ENCODE measurements around the gene OOEP.

The OOEP gene

DNA sequence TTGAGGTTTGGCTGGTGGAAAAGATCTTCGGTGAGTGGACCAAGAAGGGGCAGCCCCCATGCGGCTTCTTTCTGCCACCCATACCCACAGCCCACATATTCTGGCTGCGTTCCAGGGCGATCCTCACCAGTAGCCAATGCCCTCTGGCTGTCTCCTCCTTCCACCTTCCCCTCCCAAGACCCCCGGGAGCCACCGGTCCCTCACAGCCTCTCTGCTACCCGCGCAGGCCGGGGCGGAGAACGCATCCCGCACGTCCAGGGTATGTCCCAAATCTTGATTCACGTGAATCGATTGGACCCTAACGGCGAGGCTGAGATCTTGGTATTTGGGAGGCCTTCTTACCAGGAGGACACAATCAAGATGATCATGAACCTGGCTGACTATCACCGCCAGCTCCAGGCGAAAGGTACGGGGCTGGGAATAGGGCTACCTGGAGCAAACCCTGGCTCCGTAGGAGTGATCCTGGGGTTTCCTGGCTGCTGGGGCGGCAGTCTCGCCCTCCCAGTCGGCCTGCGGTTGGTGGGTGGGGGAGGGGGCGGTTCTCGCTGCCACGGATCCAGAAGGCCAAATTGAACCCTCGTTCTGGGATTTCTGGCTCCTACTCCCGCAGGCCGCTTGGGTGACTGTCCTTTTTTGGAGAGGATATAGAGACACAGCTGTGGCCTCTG is 6.7 kb downstream of the OOEP start:
- Histone ChIP-seq H3K9ac (ENCODE audit: low read length) (no peak overlapping the region), H3K27ac (ENCODE audit: low read depth, low read length) (no peak overlapping the region), H3K4me1 (ENCODE audit: control insufficient read depth, insufficient read depth, low read length) (no peaks in the 10 kb centered on the region), H3K27me3 (ENCODE audit: control insufficient read depth, insufficient read depth, low read length) (no peaks in the 10 kb centered on the region), H3K4me3 (ENCODE audit: low read length) (no peak overlapping the region), H3K36me3 (ENCODE audit: control insufficient read depth, insufficient read depth, low read length) (no peaks in the 10 kb centered on the region)

DNA sequence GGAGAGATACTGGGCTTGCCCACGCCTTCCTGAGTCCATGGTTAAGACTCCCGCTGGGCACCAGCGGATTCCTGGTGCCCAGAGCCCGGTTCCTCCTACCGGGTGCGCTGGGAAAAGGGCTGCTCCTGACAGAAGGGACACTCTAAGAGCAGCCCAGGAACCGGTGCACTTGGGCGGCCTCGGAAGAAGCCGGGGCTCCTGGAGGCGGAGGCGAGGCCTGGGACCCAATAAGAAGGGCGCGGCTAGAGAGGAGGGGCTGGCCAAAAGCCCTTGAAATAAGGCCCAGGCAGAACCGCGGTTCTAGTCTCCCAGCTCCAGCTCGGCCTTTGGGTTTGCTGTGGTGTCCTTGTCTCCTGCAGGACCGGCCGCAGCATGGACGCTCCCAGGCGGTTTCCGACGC is 7.3 kb downstream of the OOEP start, which contains the start of gene KHDC3L:
Gene KHDC3L, plus strand, starts transcription at position 301 of the 400 bp plus-strand sequence. Its CDS starts 72 bp downstream, at position 373.
- H3K4me3 ChIP-seq (ENCODE audit: low read length), result no peak within 1 kb of the TSS
- no peaks in the 10 kb centered on the region for H3K4me1 ChIP-seq (ENCODE audit: control insufficient read depth, insufficient read depth, low read length)
- H3K36me3 ChIP-seq (ENCODE audit: control insufficient read depth, insufficient read depth, low read length), result no peaks in the 10 kb centered on the region
- H3K9ac ChIP-seq (ENCODE audit: low read length), result no peak within 1 kb of the TSS
- no peak within 1 kb of the TSS for H3K27ac ChIP-seq (ENCODE audit: low read depth, low read length)
- no peaks in the 10 kb centered on the region for H3K27me3 ChIP-seq (ENCODE audit: control insufficient read depth, insufficient read depth, low read length)

DNA sequence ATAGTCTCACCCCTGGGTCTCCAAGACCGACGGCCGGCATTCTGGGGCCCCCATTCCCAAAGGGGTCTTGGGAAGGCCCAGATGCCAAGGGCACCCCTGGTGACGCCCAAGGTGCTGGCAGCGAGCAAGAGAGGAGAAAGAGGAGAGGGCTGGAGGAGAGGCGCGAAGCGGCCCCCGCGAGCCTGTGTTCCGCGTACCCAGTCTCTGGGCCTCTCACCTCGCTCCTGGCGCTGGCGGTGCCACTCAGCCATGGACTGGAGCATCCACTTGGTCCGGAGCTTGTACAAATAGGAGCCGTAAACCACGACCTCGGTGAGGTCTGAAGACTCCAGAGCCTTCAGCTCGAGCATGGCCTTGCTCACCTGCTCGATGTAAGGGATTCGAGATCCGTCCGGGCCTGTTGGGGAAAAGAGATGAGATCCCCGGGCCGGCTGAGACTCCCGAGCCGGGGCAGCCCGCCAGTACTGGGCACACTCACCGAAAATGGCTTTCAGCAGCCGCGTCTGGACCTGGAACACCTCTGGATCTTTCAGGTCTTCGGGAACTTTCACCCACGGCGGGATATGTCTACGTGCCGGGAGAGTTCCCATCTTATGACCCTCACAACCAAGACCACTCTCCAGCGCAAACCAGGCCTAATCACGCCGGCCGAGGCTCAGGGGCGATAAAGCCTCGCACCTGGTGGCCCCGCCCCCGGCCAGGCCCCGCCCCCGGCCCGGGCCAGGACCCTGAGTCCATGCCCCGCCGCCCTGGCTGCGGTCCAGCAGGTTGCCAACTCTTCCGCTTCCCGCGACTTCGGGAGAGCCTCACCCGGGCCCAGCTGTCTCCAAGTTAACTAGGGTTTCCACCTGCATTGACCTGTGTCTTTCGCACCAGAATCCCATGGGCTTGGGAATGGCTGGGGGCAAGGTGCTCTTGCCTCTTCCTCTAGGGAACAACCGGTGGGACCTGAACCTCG is 15.8 kb downstream of the OOEP start, which contains the start of gene DPPA5:
Gene DPPA5, minus strand, starts transcription at position 641 of the 958 bp plus-strand sequence. Its CDS starts 51 bp downstream, at position 590.
- Histone ChIP-seq H3K4me1 (ENCODE audit: control insufficient read depth, insufficient read depth, low read length) (no peaks in the 10 kb centered on the region), H3K9ac (ENCODE audit: low read length) (no peak within 1 kb of the TSS), H3K27me3 (ENCODE audit: control insufficient read depth, insufficient read depth, low read length) (no peaks in the 10 kb centered on the region), H3K4me3 (ENCODE audit: low read length) (no peak within 1 kb of the TSS), H3K27ac (ENCODE audit: low read depth, low read length) (no peak within 1 kb of the TSS), H3K36me3 (ENCODE audit: control insufficient read depth, insufficient read depth, low read length) (no peaks in the 10 kb centered on the region)

DNA sequence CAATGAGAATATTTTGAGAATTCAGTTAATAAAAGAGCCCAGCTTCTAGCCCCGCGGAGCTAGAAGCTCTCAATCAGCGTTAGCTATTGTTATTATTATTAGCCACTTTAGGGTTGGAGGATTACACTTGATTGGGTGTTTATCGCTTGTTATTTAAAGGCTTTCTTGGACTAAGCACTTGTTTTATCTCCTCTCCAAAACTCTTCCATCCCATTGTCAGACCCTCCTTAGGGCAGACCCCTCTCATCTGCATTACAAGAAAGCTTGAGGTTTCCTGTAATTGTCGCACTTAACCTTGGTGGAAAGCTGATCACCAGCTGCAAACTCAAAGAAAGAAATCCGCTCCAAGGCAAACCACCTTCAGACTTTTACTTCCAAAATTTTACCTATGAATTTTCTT is 20.4 kb downstream of the OOEP start:
- no peaks in the 10 kb centered on the region for H3K4me1 ChIP-seq (ENCODE audit: control insufficient read depth, insufficient read depth, low read length)
- H3K27me3 ChIP-seq (ENCODE audit: control insufficient read depth, insufficient read depth, low read length), result no peaks in the 10 kb centered on the region

DNA sequence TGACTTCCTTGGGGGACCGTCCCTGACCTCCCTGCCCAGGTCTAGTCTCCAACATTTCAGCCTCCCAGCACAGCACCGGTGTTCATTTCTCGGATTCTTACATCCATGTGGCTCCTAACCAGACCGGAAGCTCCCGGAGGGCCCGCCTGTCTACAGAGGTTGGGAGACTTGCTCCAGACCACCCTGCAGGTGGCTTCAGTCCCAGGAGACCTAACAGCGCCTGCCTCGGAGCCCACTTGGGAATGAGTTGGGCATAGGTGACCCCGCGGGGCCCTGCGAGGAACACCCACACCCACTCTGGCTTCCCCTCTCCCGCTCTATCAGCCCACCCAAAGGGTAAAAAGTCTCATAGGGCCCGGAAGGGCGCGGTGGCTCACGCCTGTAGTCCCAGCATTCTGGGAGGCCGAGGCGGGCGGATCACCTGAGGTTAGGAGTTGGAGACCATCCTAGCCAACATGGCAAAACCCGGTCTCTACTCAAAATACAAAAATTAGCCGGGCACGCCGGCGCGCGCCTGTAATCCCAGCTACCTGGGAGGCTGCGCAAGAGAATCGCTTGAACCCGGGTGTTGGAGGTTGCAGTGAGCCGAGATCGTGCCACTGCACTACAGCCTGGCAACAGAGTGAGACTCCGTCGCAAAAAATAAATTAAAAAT is 21.0 kb downstream of the OOEP start:
- Histone ChIP-seq H3K4me3 (ENCODE audit: low read length) (no peak overlapping the region), H3K36me3 (ENCODE audit: control insufficient read depth, insufficient read depth, low read length) (no peaks in the 10 kb centered on the region), H3K27me3 (ENCODE audit: control insufficient read depth, insufficient read depth, low read length) (no peaks in the 10 kb centered on the region), H3K27ac (ENCODE audit: low read depth, low read length) (no peak overlapping the region), H3K4me1 (ENCODE audit: control insufficient read depth, insufficient read depth, low read length) (no peaks in the 10 kb centered on the region), H3K9ac (ENCODE audit: low read length) (no peak overlapping the region)

More for the DNA sequence above, 20.4 kb downstream of the OOEP start:
- Histone ChIP-seq H3K9ac (ENCODE audit: low read length) (no peak overlapping the region), H3K4me3 (ENCODE audit: low read length) (no peak overlapping the region), H3K36me3 (ENCODE audit: control insufficient read depth, insufficient read depth, low read length) (no peaks in the 10 kb centered on the region), H3K27ac (ENCODE audit: low read depth, low read length) (no peak overlapping the region)

DNA sequence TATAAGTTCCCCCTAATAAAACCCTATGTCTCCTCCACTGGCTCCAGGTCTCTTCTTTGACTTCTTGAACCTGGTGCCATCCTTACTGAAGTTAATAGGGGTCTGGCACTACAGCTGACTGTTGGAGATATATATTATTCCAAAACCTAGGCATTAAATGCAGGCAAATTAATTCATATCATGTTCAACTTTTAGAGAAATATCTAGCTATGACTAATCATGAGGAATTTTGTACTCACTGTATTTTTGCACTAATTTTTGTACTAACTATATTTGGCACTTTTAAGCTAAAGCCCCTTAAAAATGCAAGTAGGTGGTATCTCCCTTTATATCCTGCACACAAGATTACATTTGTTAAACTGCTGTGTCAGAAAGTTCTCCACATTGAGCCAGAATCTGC is 26.5 kb downstream of the OOEP start:
- Histone ChIP-seq H3K36me3 (ENCODE audit: control insufficient read depth, insufficient read depth, low read length) (no peaks in the 10 kb centered on the region), H3K27me3 (ENCODE audit: control insufficient read depth, insufficient read depth, low read length) (no peaks in the 10 kb centered on the region), H3K4me1 (ENCODE audit: control insufficient read depth, insufficient read depth, low read length) (no peaks in the 10 kb centered on the region), H3K4me3 (ENCODE audit: low read length) (no peak overlapping the region), H3K9ac (ENCODE audit: low read length) (no peak overlapping the region), H3K27ac (ENCODE audit: low read depth, low read length) (no peak overlapping the region)

DNA sequence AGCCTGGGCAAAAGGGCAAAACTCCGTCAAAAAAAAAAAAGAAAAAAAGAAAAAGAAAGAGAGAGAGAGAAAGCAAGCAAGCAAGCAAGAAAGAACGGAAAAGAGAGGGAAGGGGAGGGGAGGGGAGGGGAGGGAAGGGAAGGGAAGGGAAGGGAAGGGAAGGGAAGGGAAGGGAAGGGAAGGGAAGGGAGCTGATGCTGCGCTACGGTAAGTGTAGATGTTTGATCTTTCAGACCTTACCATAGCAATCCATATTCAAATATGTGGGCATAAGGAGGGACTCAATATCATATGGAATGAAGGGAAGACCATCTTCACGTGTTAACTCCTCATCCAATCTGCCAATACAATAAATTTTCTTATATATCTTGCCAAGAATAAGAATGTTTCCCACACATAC is 27.5 kb downstream of the OOEP start:
- no peak overlapping the region for H3K4me3 ChIP-seq (ENCODE audit: low read length)
- H3K9ac ChIP-seq (ENCODE audit: low read length), result no peak overlapping the region
- H3K27me3 ChIP-seq (ENCODE audit: control insufficient read depth, insufficient read depth, low read length), result no peaks in the 10 kb centered on the region
- H3K27ac ChIP-seq (ENCODE audit: low read depth, low read length), result no peak overlapping the region
- no peaks in the 10 kb centered on the region for H3K36me3 ChIP-seq (ENCODE audit: control insufficient read depth, insufficient read depth, low read length)
- H3K4me1 ChIP-seq (ENCODE audit: control insufficient read depth, insufficient read depth, low read length), result no peaks in the 10 kb centered on the region

DNA sequence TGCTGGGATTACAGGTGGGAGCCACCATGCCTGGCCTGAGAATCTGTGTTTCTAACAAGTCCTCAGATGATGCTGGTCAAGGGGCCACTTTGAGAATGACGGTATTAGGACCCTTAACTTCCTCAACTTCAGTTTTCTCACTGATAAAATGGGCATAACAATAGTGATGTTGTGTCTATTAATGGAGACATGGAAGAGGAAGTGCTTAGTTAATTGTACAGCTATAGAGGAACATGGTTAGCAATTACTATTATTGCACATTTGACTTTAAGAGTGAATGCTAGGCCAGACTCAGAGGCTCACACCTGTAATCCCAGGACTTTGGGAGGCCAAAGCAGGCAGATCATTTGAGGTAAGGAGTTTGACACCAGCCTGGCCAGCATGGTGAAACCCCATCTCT is 28.4 kb downstream of the OOEP start:
- Histone ChIP-seq H3K27ac (ENCODE audit: low read depth, low read length) (no peak overlapping the region), H3K27me3 (ENCODE audit: control insufficient read depth, insufficient read depth, low read length) (no peaks in the 10 kb centered on the region), H3K4me3 (ENCODE audit: low read length) (no peak overlapping the region), H3K4me1 (ENCODE audit: control insufficient read depth, insufficient read depth, low read length) (no peaks in the 10 kb centered on the region), H3K36me3 (ENCODE audit: control insufficient read depth, insufficient read depth, low read length) (no peaks in the 10 kb centered on the region), H3K9ac (ENCODE audit: low read length) (no peak overlapping the region)

DNA sequence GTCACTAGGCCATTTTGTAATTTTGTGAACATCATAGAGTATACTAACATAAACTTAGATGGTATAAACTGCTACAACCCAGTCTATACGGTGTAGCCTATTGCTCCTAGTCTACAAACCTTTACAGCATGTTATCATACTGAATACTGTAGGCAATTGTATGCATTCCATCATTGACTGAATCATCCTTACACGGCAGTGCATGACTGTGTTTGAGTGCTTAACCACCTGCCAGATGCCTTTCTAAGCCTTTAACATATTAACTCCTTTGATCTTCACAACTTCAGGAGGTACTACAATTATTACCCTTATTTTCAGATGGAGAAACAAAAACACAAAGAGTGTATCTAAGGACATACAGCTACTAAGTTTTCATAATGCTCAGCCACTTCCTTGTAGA is 29.6 kb downstream of the OOEP start:
- no peaks in the 10 kb centered on the region for H3K36me3 ChIP-seq (ENCODE audit: control insufficient read depth, insufficient read depth, low read length)
- no peak overlapping the region for H3K9ac ChIP-seq (ENCODE audit: low read length)
- no peaks in the 10 kb centered on the region for H3K4me1 ChIP-seq (ENCODE audit: control insufficient read depth, insufficient read depth, low read length)
- H3K4me3 ChIP-seq (ENCODE audit: low read length), result no peak overlapping the region
- H3K27me3 ChIP-seq (ENCODE audit: control insufficient read depth, insufficient read depth, low read length), result no peaks in the 10 kb centered on the region
- no peak overlapping the region for H3K27ac ChIP-seq (ENCODE audit: low read depth, low read length)

DNA sequence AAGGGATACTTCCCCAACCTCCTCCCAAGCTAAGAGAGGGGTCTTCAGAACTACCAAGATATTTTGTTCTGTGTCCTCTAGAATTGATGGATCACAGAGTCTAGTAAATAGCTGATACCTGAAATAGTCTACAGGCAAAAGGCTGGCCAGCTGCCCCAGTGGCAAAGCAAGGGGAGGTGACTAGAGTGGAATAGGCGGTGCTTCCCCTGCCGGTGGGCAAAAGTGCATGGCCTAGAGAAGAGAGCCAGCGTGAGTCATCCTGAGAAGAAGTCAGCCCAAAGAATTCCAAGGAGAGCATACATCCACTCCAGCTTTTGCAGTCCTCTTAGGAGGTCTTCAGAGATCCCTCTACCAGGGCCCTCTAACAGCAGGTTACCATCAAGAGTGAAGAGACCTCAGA is 30.4 kb downstream of the OOEP start:
- H3K27ac ChIP-seq (ENCODE audit: low read depth, low read length), result no peak overlapping the region
- H3K9ac ChIP-seq (ENCODE audit: low read length), result no peak overlapping the region
- H3K4me1 ChIP-seq (ENCODE audit: control insufficient read depth, insufficient read depth, low read length), result no peaks in the 10 kb centered on the region
- H3K36me3 ChIP-seq (ENCODE audit: control insufficient read depth, insufficient read depth, low read length), result no peaks in the 10 kb centered on the region
- H3K4me3 ChIP-seq (ENCODE audit: low read length), result no peak overlapping the region
- no peaks in the 10 kb centered on the region for H3K27me3 ChIP-seq (ENCODE audit: control insufficient read depth, insufficient read depth, low read length)

DNA sequence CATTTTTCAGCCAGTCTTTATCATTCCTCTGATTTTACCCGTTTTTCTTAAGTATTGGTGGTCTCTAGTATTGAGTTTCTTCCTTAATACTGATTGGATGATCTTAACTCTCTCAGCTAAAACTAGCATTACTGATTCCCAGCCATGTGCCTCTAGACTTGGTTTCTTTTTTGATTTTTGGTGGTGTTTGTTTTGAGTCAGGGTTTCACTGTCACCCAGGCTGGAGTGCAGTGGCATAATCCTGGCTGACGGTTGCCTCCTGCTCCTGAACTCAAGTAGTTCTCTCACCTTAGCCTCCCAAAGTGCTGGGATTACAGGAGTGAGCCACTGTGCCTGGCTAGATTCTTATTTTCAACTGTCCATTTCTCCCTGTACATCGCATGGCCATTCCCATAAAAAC is 40.5 kb downstream of the OOEP start:
- no peak overlapping the region for H3K9ac ChIP-seq (ENCODE audit: low read length)
- no peaks in the 10 kb centered on the region for H3K36me3 ChIP-seq (ENCODE audit: control insufficient read depth, insufficient read depth, low read length)
- H3K4me3 ChIP-seq (ENCODE audit: low read length), result no peak overlapping the region
- no peak overlapping the region for H3K27ac ChIP-seq (ENCODE audit: low read depth, low read length)
- no peaks in the 10 kb centered on the region for H3K4me1 ChIP-seq (ENCODE audit: control insufficient read depth, insufficient read depth, low read length)
- no peaks in the 10 kb centered on the region for H3K27me3 ChIP-seq (ENCODE audit: control insufficient read depth, insufficient read depth, low read length)

DNA sequence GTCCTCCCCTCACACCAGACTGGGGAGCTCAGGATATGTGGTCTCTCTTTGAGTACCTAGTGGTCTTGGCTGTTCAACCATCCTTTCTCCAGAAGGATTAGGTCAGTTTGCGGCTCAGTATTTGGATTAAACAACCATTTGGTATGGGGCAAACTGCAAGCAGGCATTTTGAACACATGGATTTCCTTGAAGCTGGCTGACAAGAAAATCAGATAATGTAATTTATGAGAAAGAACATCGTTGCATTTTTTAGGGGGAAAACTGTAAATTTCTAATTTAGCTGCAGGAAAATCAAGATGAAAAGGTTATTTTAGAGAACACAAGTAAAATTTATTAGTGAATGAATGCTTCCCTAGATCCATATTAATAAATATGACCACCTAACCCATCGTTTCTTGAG is 40.9 kb downstream of the OOEP start:
- H3K9ac ChIP-seq (ENCODE audit: low read length), result no peak overlapping the region
- no peak overlapping the region for H3K27ac ChIP-seq (ENCODE audit: low read depth, low read length)
- no peaks in the 10 kb centered on the region for H3K27me3 ChIP-seq (ENCODE audit: control insufficient read depth, insufficient read depth, low read length)
- no peaks in the 10 kb centered on the region for H3K36me3 ChIP-seq (ENCODE audit: control insufficient read depth, insufficient read depth, low read length)
- H3K4me3 ChIP-seq (ENCODE audit: low read length), result no peak overlapping the region
- no peaks in the 10 kb centered on the region for H3K4me1 ChIP-seq (ENCODE audit: control insufficient read depth, insufficient read depth, low read length)
